ENCODE results near the gene TRPM5. TPM values are rescaled to one million over a fixed set of nuclear protein-coding genes. Genes with fewer than 3 reads are reported as not detected.

TRPM5 gene
- total RNA-seq, 1 donor from 2014 or later = not detected

DNA sequence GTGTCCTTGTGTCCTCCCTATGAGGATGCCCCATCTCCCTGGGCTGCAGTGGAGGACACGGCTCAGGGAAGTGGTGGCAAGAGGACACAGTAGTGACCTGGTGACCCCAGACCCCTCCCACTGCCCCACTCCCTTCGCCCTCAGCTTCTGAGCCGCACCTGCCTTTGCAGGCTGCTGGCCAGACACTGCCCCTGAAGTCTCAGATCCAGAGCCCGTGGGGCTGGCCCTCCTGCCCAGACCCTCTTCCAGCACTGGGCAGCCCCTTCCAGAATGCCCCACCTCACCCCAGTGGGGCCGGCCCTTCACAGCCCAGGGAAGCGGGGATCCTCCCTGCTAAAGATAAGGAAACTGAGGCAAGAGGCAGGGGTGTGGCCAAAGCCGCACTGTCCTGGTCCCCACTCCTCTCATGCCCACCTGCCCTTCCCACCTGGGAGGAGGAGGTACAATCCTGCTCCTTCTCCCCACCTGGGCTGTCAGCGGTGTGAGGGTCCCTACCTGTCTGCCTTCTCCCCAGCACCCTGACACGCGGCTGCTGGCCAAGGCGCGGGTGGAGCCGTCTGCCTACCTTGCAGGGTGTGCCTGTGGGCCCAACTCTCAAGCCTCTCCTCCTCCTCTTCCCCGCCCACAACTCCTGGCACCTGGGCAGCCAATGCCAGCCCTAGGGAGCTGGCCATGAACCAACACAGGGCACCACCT lies 17.3 kb downstream of the TRPM5 start:
- no peak for DNase-seq (ENCODE audit: low spot score)
- intact Hi-C loops (cut with DNase I) = no loop called here

DNA sequence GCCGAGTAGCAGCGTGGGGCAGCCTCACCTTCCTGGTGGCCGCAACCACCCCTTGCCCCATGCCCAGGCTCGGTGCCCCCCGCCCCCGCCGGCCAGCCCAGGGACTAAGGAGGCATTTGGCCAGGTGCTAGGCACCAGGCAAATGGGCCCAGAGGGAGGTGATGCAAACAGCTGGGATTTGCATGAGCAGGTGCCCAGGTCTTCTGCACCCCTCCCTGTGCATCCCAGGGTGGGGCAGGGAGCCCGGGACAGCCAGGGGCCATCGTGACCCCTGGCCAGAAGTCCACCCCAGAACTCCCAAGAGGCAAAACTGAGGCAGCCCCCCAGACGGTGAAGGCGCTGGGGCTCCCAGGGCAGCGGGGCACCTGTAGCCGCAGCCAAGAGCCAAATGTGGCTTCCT lies 18.1 kb downstream of the TRPM5 start:
- DNase-seq (ENCODE audit: low spot score) = no peak
- intact Hi-C loops (cut with DNase I) = no loop called here

GRCh38 chr11:2425506-2425905 lies 18.8 kb downstream of the TRPM5 start:
- DNase-seq (ENCODE audit: low spot score) = no peak
- intact Hi-C loops (cut with DNase I) = no loop called here

- DNase-seq (ENCODE audit: low spot score) = no peak
- intact Hi-C loops (cut with DNase I) = no loop called here
Observed at GRCh38 chr11:2424811-2425495, 19.4 kb downstream of the TRPM5 start.

DNA sequence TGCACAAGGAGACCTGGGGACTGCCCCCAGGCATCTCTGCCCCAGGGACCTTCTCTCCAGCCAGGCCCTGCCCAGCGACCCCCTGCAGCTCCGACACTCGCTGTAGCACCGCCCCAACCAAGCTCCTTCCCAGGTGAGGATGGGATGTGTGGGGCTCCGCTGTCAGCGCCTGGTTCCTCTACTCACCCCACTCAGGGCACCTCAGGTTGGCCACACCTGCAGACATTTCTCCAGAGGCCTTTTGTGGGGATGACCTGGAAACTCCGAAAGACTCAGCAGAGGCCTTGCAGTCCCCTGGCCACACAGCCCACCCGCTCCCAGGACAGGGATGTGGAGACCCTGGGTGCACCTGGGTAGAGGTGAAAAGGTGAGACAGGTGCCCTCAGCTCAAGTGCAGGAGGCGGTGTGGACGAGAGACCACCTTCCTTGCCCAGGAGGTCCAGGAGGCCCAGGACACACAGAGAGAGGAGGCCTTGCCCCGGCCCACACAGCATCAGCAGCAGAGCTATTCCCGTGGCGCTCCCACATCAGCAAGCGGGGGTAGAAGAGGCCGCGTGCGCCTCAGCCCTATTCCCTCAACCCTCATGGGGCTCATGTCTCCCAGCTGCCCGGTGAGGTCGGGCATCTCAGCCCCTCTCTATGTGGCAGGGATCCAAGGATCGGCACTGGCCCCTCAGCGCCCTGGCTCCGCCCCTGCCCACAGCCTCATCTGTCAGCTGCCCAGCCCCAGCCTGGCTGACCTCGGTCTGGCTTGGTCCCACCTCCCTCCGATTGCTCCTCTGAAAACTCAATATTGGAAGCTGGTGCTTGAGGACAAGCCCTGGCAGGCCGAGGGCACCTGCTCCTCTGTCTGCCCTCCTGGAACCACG lies 20.9 kb downstream of the TRPM5 start:
- DNase-seq (ENCODE audit: low spot score) = no peak
- intact Hi-C loops (cut with DNase I) = no loop called here

DNA sequence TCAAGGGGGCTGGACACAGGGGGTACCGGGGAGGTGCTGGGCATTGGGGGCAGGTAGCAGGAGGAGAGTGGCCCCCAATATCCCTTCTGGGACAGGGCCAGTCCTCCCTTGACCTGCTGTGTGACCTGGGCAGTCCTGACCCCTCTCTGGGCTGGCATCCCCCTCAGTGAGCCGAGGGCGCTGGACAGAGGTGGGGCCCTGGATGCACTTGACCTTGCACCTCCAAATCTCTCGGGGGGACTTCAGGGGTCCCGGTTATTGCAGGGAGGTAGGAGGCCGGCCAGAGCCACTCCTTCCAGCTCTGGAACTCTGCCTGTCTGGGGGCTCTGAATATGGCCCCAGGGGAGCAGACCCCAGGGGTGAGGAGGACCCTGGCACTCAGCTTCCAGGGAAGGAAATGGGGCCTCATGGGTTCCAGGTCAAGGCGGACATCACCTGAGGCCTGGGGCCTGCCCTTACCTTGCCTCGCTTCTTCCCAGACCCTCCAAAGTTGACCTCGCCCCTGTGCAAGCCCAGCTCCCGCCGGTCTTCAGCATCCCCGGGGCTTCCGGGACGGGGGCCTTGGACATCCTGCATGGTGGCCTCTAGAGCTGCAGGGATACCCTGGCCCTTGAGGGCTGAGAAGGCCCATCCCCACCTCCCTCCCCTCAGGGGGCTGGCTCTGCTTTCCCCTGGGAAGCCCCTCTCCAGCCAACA lies 21.7 kb downstream of the TRPM5 start:
- intact Hi-C loops (cut with DNase I) = no loop called here
- no peak for DNase-seq (ENCODE audit: low spot score)

DNA sequence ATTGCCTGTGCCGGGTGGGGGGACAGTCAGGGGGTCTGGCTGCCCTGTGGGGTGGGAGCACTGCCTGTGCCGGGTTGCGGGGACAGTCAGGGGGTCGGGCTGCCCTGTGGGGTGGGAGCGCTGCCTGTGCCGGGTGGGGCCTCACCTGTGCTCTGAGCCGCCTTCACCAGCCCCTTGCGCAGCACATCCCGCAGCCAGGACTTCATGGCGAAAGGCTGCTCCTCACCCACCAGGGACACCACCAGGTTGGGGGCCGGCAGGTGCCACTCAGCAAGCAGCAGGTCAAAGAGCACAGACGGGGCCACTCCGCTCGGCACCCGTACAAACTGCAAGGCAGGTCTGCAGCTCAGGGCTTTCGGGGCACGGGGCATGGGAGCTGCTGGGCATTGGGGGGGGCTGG lies 22.3 kb downstream of the TRPM5 start:
- intact Hi-C loops (cut with DNase I) = loop anchor here (2.0 kb wide), 1 partner anchor 235 kb away; no protein-coding TSS in a partner anchor
- DNase-seq (ENCODE audit: low spot score) = no peak

GRCh38 chr11:2421226-2421994 lies 22.9 kb downstream of the TRPM5 start:
- no peak for DNase-seq (ENCODE audit: low spot score)
- intact Hi-C loops (cut with DNase I) = loop anchor here (2.0 kb wide), 1 partner anchor 235 kb away; no protein-coding TSS in a partner anchor

GRCh38 chr11:2420502-2421225 lies 23.6 kb downstream of the TRPM5 start:
- intact Hi-C loops (cut with DNase I) = loop anchor here (1.0 to 2.0 kb wide), 3 partner anchors 115 to 234 kb away; no protein-coding TSS in a partner anchor
- DNase-seq (ENCODE audit: low spot score) = peak; percentile 89

- DNase-seq (ENCODE audit: low spot score) = no peak
- intact Hi-C loops (cut with DNase I) = loop anchor here (1.0 to 2.0 kb wide), 3 partner anchors 115 to 233 kb away; no protein-coding TSS in a partner anchor
Observed at GRCh38 chr11:2419638-2420501, 24.4 kb downstream of the TRPM5 start.

GRCh38 chr11:2418693-2419360 lies 25.5 kb downstream of the TRPM5 start:
- intact Hi-C loops (cut with DNase I) = no loop called here
- DNase-seq (ENCODE audit: low spot score) = no peak

- no peak for DNase-seq (ENCODE audit: low spot score)
- intact Hi-C loops (cut with DNase I) = no loop called here
Observed at GRCh38 chr11:2417856-2418692, 26.2 kb downstream of the TRPM5 start.

DNA sequence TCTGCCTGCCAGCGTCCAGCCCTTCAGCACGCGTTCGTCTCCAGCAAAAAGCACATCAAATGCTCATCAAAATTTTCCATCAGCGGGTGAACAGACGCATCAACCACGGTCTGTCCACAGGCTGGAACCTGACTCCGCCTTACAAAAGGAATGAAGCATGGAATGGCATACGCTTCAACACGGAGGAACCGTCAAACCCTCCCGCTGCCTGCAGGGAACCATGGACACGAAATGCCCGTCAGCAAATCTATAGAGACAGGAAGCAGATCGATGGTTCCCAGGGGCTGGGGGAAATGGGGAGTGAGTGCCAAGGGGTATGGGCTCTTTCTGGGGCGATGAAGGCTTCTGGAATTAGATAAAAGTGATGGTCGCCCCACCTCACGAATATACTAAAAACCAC lies 27.5 kb downstream of the TRPM5 start:
- DNase-seq (ENCODE audit: low spot score) = no peak
- intact Hi-C loops (cut with DNase I) = no loop called here

- intact Hi-C loops (cut with DNase I) = no loop called here
- DNase-seq (ENCODE audit: low spot score) = no peak
Observed at GRCh38 chr11:2415601-2416380, 28.5 kb downstream of the TRPM5 start.

DNA sequence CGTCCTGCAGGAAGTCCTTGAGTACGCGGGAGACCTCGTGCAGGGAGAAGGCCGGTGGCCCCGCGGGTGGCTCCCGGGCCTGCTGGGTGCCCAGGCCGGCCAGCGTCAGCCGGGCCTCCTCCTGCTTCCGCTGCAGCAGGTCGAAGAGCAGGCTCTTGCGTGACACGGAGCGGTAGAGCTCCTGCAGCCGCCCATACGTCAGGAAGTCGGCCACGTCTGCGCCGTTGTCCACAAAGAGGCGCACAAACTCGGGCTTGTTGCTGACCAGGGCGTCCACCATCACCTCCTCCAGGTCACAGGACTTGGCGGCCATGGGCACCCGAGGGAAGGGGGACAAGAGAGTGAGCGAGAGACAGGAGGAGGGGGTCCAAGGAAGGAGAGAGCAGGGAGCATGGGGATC lies 29.1 kb downstream of the TRPM5 start:
- no peak for DNase-seq (ENCODE audit: low spot score)
- intact Hi-C loops (cut with DNase I) = no loop called here

Data from cardiac septum (tissue), 1 donor.